ENCODE data around the gene ELK3.

Gene ELK3

GRCh38 chr12:96260231-96260630 is 66.1 kb downstream of the ELK3 start:
- peaks cover 20% of the 10 kb centered on the region for H3K4me1 ChIP-seq (ENCODE audit: control insufficient read depth, insufficient read depth, low read length)
- H3K9me3 ChIP-seq (ENCODE audit: control insufficient read depth in 2 of 2, low read length in 2 of 2), result no peaks in the 10 kb centered on the region
- no peak overlapping the region for H3K4me3 ChIP-seq (ENCODE audit: low read length in 2 of 2)
- no peak overlapping the region for H3K27ac ChIP-seq (ENCODE audit: low read length)
- H3K9ac ChIP-seq (ENCODE audit: low read length in 2 of 2), result no peak overlapping the region
- H3K36me3 ChIP-seq (ENCODE audit: control insufficient read depth in 2 of 2, insufficient read depth in 2 of 2, low read length in 2 of 2), result peaks cover 0 to 6% of the 10 kb centered on the region in 2 donors
- no peaks in the 10 kb centered on the region for H3K27me3 ChIP-seq (ENCODE audit: control insufficient read depth in 1 of 2, insufficient read depth in 2 of 2, low read length in 2 of 2)

GRCh38 chr12:96260644-96261043 is 66.5 kb downstream of the ELK3 start:
- Histone ChIP-seq H3K27ac (ENCODE audit: low read length) (no peak overlapping the region), H3K9me3 (ENCODE audit: control insufficient read depth in 2 of 2, low read length in 2 of 2) (no peaks in the 10 kb centered on the region), H3K4me3 (ENCODE audit: low read length in 2 of 2) (no peak overlapping the region), H3K9ac (ENCODE audit: low read length in 2 of 2) (no peak overlapping the region), H3K36me3 (ENCODE audit: control insufficient read depth in 2 of 2, insufficient read depth in 2 of 2, low read length in 2 of 2) (peaks cover 0 to 6% of the 10 kb centered on the region in 2 donors), H3K4me1 (ENCODE audit: control insufficient read depth, insufficient read depth, low read length) (peaks cover 20% of the 10 kb centered on the region), H3K27me3 (ENCODE audit: control insufficient read depth in 1 of 2, insufficient read depth in 2 of 2, low read length in 2 of 2) (no peaks in the 10 kb centered on the region)

- Histone ChIP-seq H3K36me3 (ENCODE audit: control insufficient read depth in 2 of 2, insufficient read depth in 2 of 2, low read length in 2 of 2) (peaks cover 0 to 6% of the 10 kb centered on the region in 2 donors), H3K4me1 (ENCODE audit: control insufficient read depth, insufficient read depth, low read length) (peaks cover 16% of the 10 kb centered on the region), H3K27me3 (ENCODE audit: control insufficient read depth in 1 of 2, insufficient read depth in 2 of 2, low read length in 2 of 2) (no peaks in the 10 kb centered on the region), H3K27ac (ENCODE audit: low read length) (no peak overlapping the region), H3K4me3 (ENCODE audit: low read length in 2 of 2) (no peak overlapping the region), H3K9ac (ENCODE audit: low read length in 2 of 2) (no peak overlapping the region), H3K9me3 (ENCODE audit: control insufficient read depth in 2 of 2, low read length in 2 of 2) (no peaks in the 10 kb centered on the region)
These were observed 67.4 kb downstream of the ELK3 start for GRCh38 chr12:96261557-96261956.

- Histone ChIP-seq H3K9ac (ENCODE audit: low read length in 2 of 2) (no peak overlapping the region), H3K27ac (ENCODE audit: low read length) (no peak overlapping the region)
These were observed 69.3 kb downstream of the ELK3 start for GRCh38 chr12:96263449-96263902.

GRCh38 chr12:96265400-96265799 is 71.2 kb downstream of the ELK3 start:
- Histone ChIP-seq H3K4me1 (ENCODE audit: control insufficient read depth, insufficient read depth, low read length) (peaks cover 3% of the 10 kb centered on the region), H3K27me3 (ENCODE audit: control insufficient read depth in 1 of 2, insufficient read depth in 2 of 2, low read length in 2 of 2) (no peaks in the 10 kb centered on the region), H3K36me3 (ENCODE audit: control insufficient read depth in 2 of 2, insufficient read depth in 2 of 2, low read length in 2 of 2) (peaks cover 2 to 6% of the 10 kb centered on the region in 2 donors), H3K9ac (ENCODE audit: low read length in 2 of 2) (no peak overlapping the region), H3K27ac (ENCODE audit: low read length) (no peak overlapping the region), H3K9me3 (ENCODE audit: control insufficient read depth in 2 of 2, low read length in 2 of 2) (no peaks in the 10 kb centered on the region), H3K4me3 (ENCODE audit: low read length in 2 of 2) (no peak overlapping the region)

More at GRCh38 chr12:96263449-96263902, 69.3 kb downstream of the ELK3 start:
- peaks cover 6% of the 10 kb centered on the region for H3K4me1 ChIP-seq (ENCODE audit: control insufficient read depth, insufficient read depth, low read length)
- no peaks in the 10 kb centered on the region for H3K27me3 ChIP-seq (ENCODE audit: control insufficient read depth in 1 of 2, insufficient read depth in 2 of 2, low read length in 2 of 2)
- H3K4me3 ChIP-seq (ENCODE audit: low read length in 2 of 2), result no peak overlapping the region
- H3K9me3 ChIP-seq (ENCODE audit: control insufficient read depth in 2 of 2, low read length in 2 of 2), result no peaks in the 10 kb centered on the region
- peaks cover 0 to 6% of the 10 kb centered on the region in 2 donors for H3K36me3 ChIP-seq (ENCODE audit: control insufficient read depth in 2 of 2, insufficient read depth in 2 of 2, low read length in 2 of 2)

GRCh38 chr12:96265836-96266235 is 71.7 kb downstream of the ELK3 start:
- peaks cover 3% of the 10 kb centered on the region for H3K4me1 ChIP-seq (ENCODE audit: control insufficient read depth, insufficient read depth, low read length)
- H3K27ac ChIP-seq (ENCODE audit: low read length), result no peak overlapping the region
- H3K27me3 ChIP-seq (ENCODE audit: control insufficient read depth in 1 of 2, insufficient read depth in 2 of 2, low read length in 2 of 2), result no peaks in the 10 kb centered on the region
- no peaks in the 10 kb centered on the region for H3K9me3 ChIP-seq (ENCODE audit: control insufficient read depth in 2 of 2, low read length in 2 of 2)
- no peak overlapping the region for H3K9ac ChIP-seq (ENCODE audit: low read length in 2 of 2)
- no peak overlapping the region for H3K4me3 ChIP-seq (ENCODE audit: low read length in 2 of 2)
- peaks cover 4 to 6% of the 10 kb centered on the region in 2 donors for H3K36me3 ChIP-seq (ENCODE audit: control insufficient read depth in 2 of 2, insufficient read depth in 2 of 2, low read length in 2 of 2)

GRCh38 chr12:96266238-96266637 is 72.1 kb downstream of the ELK3 start:
- H3K36me3 ChIP-seq (ENCODE audit: control insufficient read depth in 2 of 2, insufficient read depth in 2 of 2, low read length in 2 of 2), result peaks cover 5 to 7% of the 10 kb centered on the region in 2 donors
- no peak overlapping the region for H3K27ac ChIP-seq (ENCODE audit: low read length)
- peaks cover 3% of the 10 kb centered on the region for H3K4me1 ChIP-seq (ENCODE audit: control insufficient read depth, insufficient read depth, low read length)
- no peak overlapping the region for H3K9ac ChIP-seq (ENCODE audit: low read length in 2 of 2)
- no peak overlapping the region for H3K4me3 ChIP-seq (ENCODE audit: low read length in 2 of 2)
- H3K9me3 ChIP-seq (ENCODE audit: control insufficient read depth in 2 of 2, low read length in 2 of 2), result no peaks in the 10 kb centered on the region
- no peaks in the 10 kb centered on the region for H3K27me3 ChIP-seq (ENCODE audit: control insufficient read depth in 1 of 2, insufficient read depth in 2 of 2, low read length in 2 of 2)

GRCh38 chr12:96271469-96272199 is 77.5 kb downstream of the ELK3 start:
- Histone ChIP-seq H3K9me3 (ENCODE audit: control insufficient read depth in 2 of 2, low read length in 2 of 2) (no peaks in the 10 kb centered on the region), H3K27ac (ENCODE audit: low read length) (no peak overlapping the region), H3K4me1 (ENCODE audit: control insufficient read depth, insufficient read depth, low read length) (no peaks in the 10 kb centered on the region), H3K9ac (ENCODE audit: low read length in 2 of 2) (no peak overlapping the region), H3K36me3 (ENCODE audit: control insufficient read depth in 2 of 2, insufficient read depth in 2 of 2, low read length in 2 of 2) (peaks cover 13 to 15% of the 10 kb centered on the region in 2 donors), H3K4me3 (ENCODE audit: low read length in 2 of 2) (no peak overlapping the region), H3K27me3 (ENCODE audit: control insufficient read depth in 1 of 2, insufficient read depth in 2 of 2, low read length in 2 of 2) (no peaks in the 10 kb centered on the region)

- H3K4me3 ChIP-seq (ENCODE audit: low read length in 2 of 2), result no peak overlapping the region
- H3K9me3 ChIP-seq (ENCODE audit: control insufficient read depth in 2 of 2, low read length in 2 of 2), result no peaks in the 10 kb centered on the region
- H3K4me1 ChIP-seq (ENCODE audit: control insufficient read depth, insufficient read depth, low read length), result no peaks in the 10 kb centered on the region
- H3K27ac ChIP-seq (ENCODE audit: low read length), result no peak overlapping the region
- H3K9ac ChIP-seq (ENCODE audit: low read length in 2 of 2), result no peak overlapping the region
- no peaks in the 10 kb centered on the region for H3K27me3 ChIP-seq (ENCODE audit: control insufficient read depth in 1 of 2, insufficient read depth in 2 of 2, low read length in 2 of 2)
- H3K36me3 ChIP-seq (ENCODE audit: control insufficient read depth in 2 of 2, insufficient read depth in 2 of 2, low read length in 2 of 2), result peaks cover 13 to 15% of the 10 kb centered on the region in 2 donors
These were observed 80.2 kb downstream of the ELK3 start for GRCh38 chr12:96274331-96274730.

- peaks cover 12 to 46% of the 10 kb centered on the region in 2 donors for H3K36me3 ChIP-seq (ENCODE audit: control insufficient read depth in 2 of 2, insufficient read depth in 2 of 2, low read length in 2 of 2)
- H3K4me1 ChIP-seq (ENCODE audit: control insufficient read depth, insufficient read depth, low read length), result no peaks in the 10 kb centered on the region
- no peaks in the 10 kb centered on the region for H3K27me3 ChIP-seq (ENCODE audit: control insufficient read depth in 1 of 2, insufficient read depth in 2 of 2, low read length in 2 of 2)
- no peak overlapping the region for H3K4me3 ChIP-seq (ENCODE audit: low read length in 2 of 2)
- no peak overlapping the region for H3K9ac ChIP-seq (ENCODE audit: low read length in 2 of 2)
- H3K9me3 ChIP-seq (ENCODE audit: control insufficient read depth in 2 of 2, low read length in 2 of 2), result no peaks in the 10 kb centered on the region
- no peak overlapping the region for H3K27ac ChIP-seq (ENCODE audit: low read length)
These were observed 91.0 kb downstream of the ELK3 start for GRCh38 chr12:96285158-96285557.

GRCh38 chr12:96289067-96289466 is 94.9 kb downstream of the ELK3 start:
- Histone ChIP-seq H3K36me3 (ENCODE audit: control insufficient read depth in 2 of 2, insufficient read depth in 2 of 2, low read length in 2 of 2) (peaks cover 5 to 42% of the 10 kb centered on the region in 2 donors), H3K4me3 (ENCODE audit: low read length in 2 of 2) (no peak overlapping the region), H3K27ac (ENCODE audit: low read length) (no peak overlapping the region), H3K4me1 (ENCODE audit: control insufficient read depth, insufficient read depth, low read length) (no peaks in the 10 kb centered on the region), H3K9me3 (ENCODE audit: control insufficient read depth in 2 of 2, low read length in 2 of 2) (no peaks in the 10 kb centered on the region), H3K9ac (ENCODE audit: low read length in 2 of 2) (no peak overlapping the region), H3K27me3 (ENCODE audit: control insufficient read depth in 1 of 2, insufficient read depth in 2 of 2, low read length in 2 of 2) (no peaks in the 10 kb centered on the region)

Measured in stomach smooth muscle (tissue), 2 donors.